HG02938 (cell line): Measurements from ENCODE around the gene PGC.

Experiments used
- ATAC-seq: cut with Tn5 transposase; IDR thresholded peaks from one replicate; pipeline ENCODE4 v1.9.1; 2021; ENCODE audit warnings: mild to moderate bottlenecking, moderate library complexity; ENCODE audit not compliant: unreplicated experiment

The PGC gene

DNA sequence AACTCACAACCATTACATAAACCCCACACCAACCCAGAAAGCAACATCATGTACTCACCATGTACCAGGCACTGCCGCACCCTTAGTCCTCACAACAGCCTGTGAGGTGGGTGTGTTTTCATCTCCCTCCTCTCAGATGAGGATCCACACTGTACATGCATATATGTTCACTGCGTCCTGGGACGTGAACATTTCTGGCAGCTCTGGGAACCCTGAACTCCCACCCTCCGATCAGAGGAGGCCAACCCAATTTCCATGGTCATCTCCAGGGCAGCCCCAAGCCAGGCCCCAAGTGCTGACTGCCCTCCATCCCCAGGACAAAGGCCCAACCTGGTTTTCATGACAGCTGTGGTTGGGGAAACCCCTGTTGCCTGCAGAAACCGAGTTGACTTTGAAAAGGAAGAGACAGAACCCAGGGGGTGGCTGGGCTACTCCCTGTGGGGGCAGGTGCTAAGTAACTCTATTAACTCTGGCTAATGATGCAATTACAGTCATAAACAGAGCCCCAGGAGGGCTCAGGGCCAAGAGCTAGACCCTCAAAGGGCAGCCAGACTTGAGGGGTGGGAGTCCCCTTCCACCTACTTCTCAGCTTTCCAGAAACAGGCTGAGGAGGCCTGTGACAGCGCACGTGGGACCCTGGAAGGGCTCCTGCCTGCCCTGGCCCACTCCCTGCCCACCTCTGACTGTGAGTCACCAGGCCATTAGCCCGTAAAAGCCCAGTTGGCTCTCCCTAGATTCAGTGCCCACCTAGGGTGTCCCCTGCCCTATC is 14.4 kb downstream of the PGC start:
- ATAC-seq, result no peak

GRCh38 chr6:41732149-41732548 is 15.0 kb downstream of the PGC start:
- no peak for ATAC-seq

GRCh38 chr6:41731561-41732086 is 15.6 kb downstream of the PGC start:
- no peak for ATAC-seq

DNA sequence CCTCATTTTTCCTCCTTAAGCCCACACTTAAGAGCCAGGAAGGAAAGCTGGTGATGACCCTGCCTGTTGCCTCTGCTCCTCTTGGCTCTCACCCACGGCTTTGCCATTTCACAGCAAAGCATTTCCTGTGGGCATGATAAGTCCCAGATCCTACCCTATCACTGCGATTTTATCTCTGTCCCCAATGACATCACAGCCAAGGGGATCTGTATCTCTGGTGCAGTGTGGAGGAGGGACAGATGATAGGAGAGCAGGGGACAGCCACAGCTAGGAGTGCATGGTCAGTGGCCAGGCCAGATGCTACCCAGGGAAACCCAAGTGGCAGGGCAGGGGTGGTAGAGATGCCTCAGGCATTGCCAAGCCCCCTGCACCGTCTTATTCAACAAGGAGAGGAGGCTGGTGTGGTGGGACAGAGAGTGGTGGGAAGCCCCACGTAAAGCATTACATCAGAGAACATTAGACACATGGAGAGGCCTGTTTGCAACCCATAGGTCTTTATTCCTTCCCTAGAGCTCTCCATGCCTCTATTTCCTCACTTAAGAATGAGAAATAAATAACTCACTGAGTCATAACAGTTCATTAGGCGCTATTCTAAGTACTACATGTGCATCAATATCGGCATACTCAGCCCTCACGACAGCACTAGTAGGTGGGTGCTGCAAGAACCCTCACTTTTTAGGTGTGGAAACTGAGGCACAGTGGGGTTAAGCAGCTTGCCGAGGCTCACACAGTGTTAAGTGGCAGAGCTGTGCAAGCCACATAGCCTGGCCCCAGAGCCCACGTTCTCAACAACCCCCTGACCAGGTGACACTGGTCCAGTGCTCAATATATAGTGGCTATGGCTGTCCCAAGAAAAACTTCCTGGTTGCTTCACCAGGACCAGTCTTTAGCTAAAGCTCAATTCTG is 16.4 kb downstream of the PGC start:
- no peak for ATAC-seq

- ATAC-seq, result no peak
Measured at GRCh38 chr6:41729624-41730023, 17.6 kb downstream of the PGC start.

GRCh38 chr6:41728954-41729353 is 18.2 kb downstream of the PGC start:
- no peak for ATAC-seq

GRCh38 chr6:41728073-41728936 is 18.9 kb downstream of the PGC start:
- ATAC-seq, result no peak

GRCh38 chr6:41727705-41728072 is 19.5 kb downstream of the PGC start:
- no peak for ATAC-seq

DNA sequence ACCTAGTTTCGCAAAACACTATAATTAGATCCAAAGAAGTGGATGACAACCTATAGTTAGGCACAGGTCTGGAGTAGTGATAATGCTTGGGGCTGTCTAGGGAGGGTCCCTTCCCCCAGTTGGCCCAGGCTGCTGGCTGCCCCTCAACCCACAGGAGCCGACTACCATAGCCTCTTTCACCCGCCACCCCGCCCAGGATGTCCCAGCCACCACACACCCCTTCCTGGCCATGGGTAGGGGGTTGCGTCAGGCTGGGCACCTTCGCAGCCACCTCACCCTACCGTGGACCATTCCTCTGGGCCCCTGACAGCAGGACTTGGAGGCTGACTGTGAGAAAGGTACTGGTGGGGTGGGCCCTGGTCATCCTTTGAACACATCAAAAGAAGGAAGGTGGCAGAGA is 20.3 kb downstream of the PGC start:
- ATAC-seq, result no peak

DNA sequence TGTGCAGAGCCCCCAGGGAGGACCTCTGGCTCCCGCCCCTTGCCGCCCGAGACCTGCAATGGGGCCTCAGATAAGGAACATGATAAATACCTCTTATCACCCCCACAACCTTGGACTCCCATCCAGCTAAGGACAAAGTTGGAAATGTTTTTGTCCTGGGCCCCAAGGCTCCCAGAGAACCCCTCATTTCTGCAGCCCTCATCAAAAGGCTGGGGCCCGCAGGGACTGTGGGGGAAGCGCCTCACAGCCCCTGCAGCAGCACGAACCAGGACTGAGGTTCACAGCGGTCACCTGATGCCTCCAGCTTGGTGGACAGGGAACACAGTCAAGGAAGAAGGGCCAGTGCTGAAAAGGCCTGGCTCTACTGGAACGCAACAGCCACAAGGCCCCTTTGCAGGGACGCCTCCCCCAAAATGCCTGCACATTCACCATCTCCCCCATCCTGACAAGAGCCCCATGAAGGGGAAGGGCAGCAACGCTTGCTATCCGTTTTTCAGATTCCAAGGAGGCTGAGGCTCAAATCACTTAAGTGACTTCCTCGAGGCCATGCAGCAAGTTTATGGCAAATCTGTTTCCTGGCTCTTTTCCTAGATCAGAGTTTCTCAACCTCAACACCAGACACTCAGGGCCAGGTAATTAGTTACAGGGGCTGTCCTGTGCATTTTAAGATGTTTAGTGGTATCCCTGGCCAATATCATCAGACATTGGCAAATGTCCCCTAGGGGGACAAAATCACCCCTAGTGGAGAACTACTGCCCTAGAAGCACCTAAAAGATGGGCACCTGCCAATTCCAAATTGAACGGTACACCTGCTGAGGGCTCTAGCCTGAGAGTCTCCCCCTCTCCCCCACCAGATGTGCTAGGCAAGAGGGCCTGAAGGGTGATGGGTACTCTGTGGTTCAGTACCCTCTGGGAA is 22.4 kb downstream of the PGC start:
- no peak for ATAC-seq

DNA sequence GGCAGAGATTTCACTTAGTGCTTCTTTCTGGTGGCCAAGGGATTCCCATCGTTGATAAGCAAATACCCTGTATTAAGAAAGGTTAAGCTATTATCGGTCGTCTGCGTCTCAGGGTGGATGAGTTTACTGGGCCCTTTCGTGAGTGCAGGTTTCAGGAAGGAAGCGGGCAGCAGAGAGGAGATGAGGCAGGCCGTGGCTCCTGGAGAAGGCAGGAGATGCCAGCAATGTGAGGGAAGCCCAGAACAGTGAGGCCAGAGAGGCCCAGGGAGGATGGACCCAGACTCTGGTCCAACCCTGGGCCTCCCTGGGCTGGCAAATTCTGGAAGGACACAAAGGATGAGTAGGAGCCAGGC is 23.0 kb downstream of the PGC start:
- no peak for ATAC-seq

GRCh38 chr6:41723530-41724227 is 23.5 kb downstream of the PGC start:
- peak; percentile 68 for ATAC-seq

DNA sequence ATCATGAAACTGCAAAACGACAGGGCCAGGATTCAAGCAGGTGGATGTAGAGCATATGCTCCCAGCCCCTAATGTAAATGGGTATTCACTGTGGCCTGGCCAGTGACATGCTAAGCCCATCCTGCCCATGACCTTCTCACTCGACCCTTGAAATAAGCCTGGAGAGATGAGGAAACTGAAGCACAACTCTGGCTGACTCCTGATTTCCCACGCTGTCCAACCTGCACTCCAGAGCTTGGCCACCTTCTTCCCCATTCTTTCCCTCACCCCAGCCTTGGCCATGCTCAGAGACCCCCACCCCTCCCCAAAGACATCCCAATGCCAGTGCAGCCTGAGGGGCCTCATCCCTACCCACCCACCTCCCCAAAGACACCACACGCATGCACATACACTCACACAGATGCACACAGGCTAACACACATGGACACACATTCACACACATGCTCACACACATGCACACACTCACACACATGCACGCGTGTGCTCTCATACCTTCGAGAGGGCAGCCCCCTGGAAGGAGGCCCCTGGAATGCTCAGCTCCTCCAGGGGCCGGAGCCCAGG is 24.1 kb downstream of the PGC start:
- ATAC-seq, result no peak

DNA sequence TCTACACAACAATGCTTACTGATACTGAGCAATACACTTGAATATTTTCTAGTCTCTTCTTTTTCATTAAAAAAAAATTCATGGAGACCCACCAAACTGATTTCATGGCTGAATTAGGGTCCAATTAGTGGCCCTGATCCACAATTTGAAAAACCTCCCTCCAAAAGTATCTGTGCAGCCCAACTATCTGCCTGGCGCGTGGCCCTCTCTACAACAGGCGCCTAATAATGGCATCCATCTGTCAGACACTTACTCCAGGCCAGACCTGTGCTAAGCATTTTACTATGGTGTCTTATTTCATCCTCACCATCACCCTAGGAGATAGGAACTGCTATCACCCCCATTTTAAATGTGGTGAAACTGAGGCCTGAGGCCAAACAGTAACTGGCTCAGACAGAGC is 25.8 kb downstream of the PGC start:
- no peak for ATAC-seq

GRCh38 chr6:41720783-41721182 is 26.4 kb downstream of the PGC start:
- no peak for ATAC-seq

GRCh38 chr6:41720262-41720620 is 27.0 kb downstream of the PGC start:
- ATAC-seq, result no peak

DNA sequence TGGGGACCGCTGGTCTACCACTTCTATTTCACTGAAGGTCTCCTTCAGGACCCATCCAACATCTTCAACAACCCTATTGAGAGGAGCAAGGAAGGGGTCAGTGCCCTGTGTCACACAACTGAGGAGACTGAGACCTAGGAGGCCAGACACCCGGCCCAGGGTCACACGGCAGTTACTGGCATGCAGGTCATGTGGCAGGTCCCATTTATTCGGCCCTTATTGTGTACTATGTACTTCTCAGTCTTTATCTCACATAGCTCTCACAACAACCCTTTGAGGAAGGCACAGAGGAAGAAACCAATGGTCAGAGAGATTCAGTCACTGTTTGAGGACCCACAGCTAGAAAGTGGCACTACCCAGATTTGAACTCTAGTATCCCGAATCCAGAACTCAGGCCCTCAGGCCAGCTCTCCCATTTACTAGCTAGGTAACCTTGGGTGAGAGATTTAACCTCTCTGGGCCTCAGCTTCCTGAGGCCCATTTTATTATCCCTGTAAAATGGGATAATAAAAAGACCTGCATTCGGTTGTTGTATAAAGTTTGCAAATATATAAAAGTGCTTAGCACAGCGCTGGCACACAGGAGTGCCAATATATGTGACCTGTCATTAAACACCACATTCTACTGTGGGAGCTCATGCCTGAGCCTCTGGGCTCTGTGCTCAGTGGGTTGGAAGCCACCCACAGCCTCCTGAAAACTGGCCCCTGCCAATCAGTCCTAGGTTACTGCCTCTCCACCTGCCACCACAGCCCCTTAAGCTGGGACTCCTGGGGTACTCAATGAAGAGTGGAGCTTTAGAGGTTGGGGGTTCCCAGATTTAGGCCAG is 27.5 kb downstream of the PGC start:
- ATAC-seq, result no peak

DNA sequence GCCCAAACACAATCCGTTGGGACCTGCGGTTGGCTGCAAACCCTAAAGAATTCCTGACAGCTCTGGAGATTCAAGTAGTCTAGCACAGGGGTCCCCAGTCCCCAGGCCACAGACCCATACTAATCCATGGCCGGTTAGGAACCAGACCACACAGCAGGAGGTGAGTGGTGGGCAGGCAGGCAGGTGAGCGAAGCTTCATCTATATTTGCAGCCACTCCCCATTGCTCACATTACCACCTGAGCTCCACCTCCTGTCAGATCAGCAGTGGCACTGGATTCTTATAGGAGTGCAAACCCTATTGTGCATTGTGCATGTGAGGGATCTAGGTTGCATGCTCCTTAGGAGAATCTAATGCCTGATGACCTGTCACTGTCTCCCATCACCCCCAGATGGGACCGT is 28.4 kb downstream of the PGC start:
- no peak for ATAC-seq

- no peak for ATAC-seq
Measured at GRCh38 chr6:41717392-41717736, 29.8 kb downstream of the PGC start.
